H1 (cell line): Measurements from ENCODE around the gene PASK. TPM values are rescaled to one million over a fixed set of nuclear protein-coding genes. Genes with fewer than 3 reads are reported as not detected.

Experiments used
- EGR1 ChIP-seq: IDR thresholded peaks from 2 replicates; pipeline ENCODE4 v1.6.1; 2011; ENCODE audit warnings: low read depth, low read length, borderline replicate concordance
- EZH2 ChIP-seq: fragments of 200-600 bp; sonication (generic); IDR thresholded peaks from 2 replicates; pipeline ENCODE4 v1.7.1; 2012; ENCODE audit warnings: low read depth, mild to moderate bottlenecking, moderate library complexity, low read length, inconsistent platforms; ENCODE audit not compliant: severe bottlenecking
- GABPA ChIP-seq: IDR thresholded peaks from 2 replicates; pipeline ENCODE4 v1.6.1; 2011; ENCODE audit warnings: mild to moderate bottlenecking, low read length, moderate library complexity, borderline replicate concordance; ENCODE audit not compliant: insufficient read depth
- HDAC6 ChIP-seq: IDR thresholded peaks from one replicate; pipeline ENCODE4 v1.7.1; 2012; ENCODE audit warnings: low read depth, mild to moderate bottlenecking, inconsistent platforms, low read length, moderate library complexity
- JUN ChIP-seq: IDR thresholded peaks from 2 replicates; pipeline ENCODE4 v1.6.1; 2011; ENCODE audit warnings: low read depth, mild to moderate bottlenecking, improper control_type of control experiment, low read length
- KDM1A ChIP-seq: fragments of 200-600, 300-600 bp; sonication (generic); IDR thresholded peaks from 2 replicates; pipeline ENCODE4 v1.7.1; 2016; ENCODE audit warnings: mild to moderate bottlenecking, low read length, borderline replicate concordance
- PHF8 ChIP-seq: fragments of 200-600 bp; sonication (generic); conservative IDR thresholded peaks from 2 replicates; pipeline ENCODE4 v1.7.1; 2012; ENCODE audit warnings: low read depth, mild to moderate bottlenecking, inconsistent platforms, low read length, moderate library complexity
- POLR2AphosphoS5 ChIP-seq: IDR thresholded peaks from 2 replicates; pipeline ENCODE4 v1.6.1; 2011; ENCODE audit warnings: low read depth, low read length
- SP2 ChIP-seq: IDR thresholded peaks from 2 replicates; pipeline ENCODE4 v1.6.1; 2012; ENCODE audit warnings: mild to moderate bottlenecking, low read length, inconsistent platforms
- polyA plus RNA-seq, 7 experiments: library from polyadenylated mRNA; depleted of rRNA in 3 of 7; stranded (reverse) in 5 of 7; unstranded in 2 of 7; fragments of >200 nt in 5 of 7; fragments of 200-250 nt in 2 of 7; gene quantifications; 1 replicate in 5 of 7; 2 replicates in 1 of 7; 4 replicates in 1 of 7; pipeline versions ENCODE4 v1.2.1 to v1.2.3, GENCODE V29; 2011 to 2013; ENCODE audit warnings: missing spikeins in 2 of 7, mixed read lengths in 2 of 7
- total RNA-seq: library from RNA; stranded (reverse); fragmentation: NEBNext Ultra II Directional; extraction: Animal tissue kit (Norgen Biotek cat#: 25700); gene quantifications from 2 replicates; pipeline ENCODE4 v1.2.1, GENCODE V29; 2021

PASK gene
- total and polyA plus RNA-seq, 2 of the 8 experiments (the other 6 are each of a cell fraction or from before 2014, with no cell fraction given), result 20.5 to 66.1 TPM

GRCh38 chr2:241151934-241152660 is 2.8 kb upstream of the PASK start (continued):
- TF ChIP-seq HDAC6 (no peak), JUN (no peak), KDM1A (no peak), EGR1 (no peak), GABPA (no peak), POLR2AphosphoS5 (no peak), PHF8 (no peak), EZH2 (no peak), SP2 (no peak)
